Heart right ventricle (tissue), 16 donors: ENCODE results near the gene WAC. TPM values are rescaled to one million over a fixed set of nuclear protein-coding genes. Genes with fewer than 3 reads are reported as not detected.

Experiments used
- ATAC-seq, 8 donors: fragments of 200-7000 bp; cut with Tn5 transposase; one replicate each; pipeline ENCODE4 v1.9.1; 2020; ENCODE audit warnings: mild to moderate bottlenecking in 8 of 8, moderate library complexity in 8 of 8, moderate number of reproducible peaks in 1 of 8
- DNase-seq, 2 donors: peaks; one replicate each; pipeline ENCODE4 v3.0.0-alpha.2; 2020
- H3K27ac ChIP-seq, 10 donors: fragments of 200-600 bp; sonication (generic) in 2 of 10; one replicate each; pipeline versions ENCODE4 v1.5.0 to v1.8.0; 2020 to 2022; ENCODE audit warnings: mild to moderate bottlenecking in 3 of 10
- H3K27me3 ChIP-seq, 7 donors: fragments of 200-600 bp; one replicate each; pipeline ENCODE4 v1.8.0; 2021 to 2022; ENCODE audit warnings: mild to moderate bottlenecking in 2 of 7
- H3K36me3 ChIP-seq, 9 donors: fragments of 200-600 bp; sonication (generic) in 1 of 9; one replicate each; pipeline versions ENCODE4 v1.5.0 to v1.8.0; 2020 to 2022; ENCODE audit warnings: mild to moderate bottlenecking in 2 of 9
- H3K4me1 ChIP-seq, 9 donors: fragments of 200-600 bp; sonication (generic) in 1 of 9; one replicate each; pipeline versions ENCODE4 v1.5.0 to v1.8.0; 2020 to 2022; ENCODE audit warnings: mild to moderate bottlenecking in 4 of 9
- H3K4me3 ChIP-seq, 10 donors: fragments of 200-600 bp; sonication (generic) in 2 of 10; one replicate each; pipeline versions ENCODE4 v1.5.0 to v1.8.0; 2020 to 2022; ENCODE audit warnings: mild to moderate bottlenecking in 7 of 10, moderate library complexity in 2 of 10
- H3K9me3 ChIP-seq, 11 donors: fragments of 200-600 bp in 10 of 11; sonication (generic) in 2 of 11; one replicate each; pipeline versions ENCODE4 v1.5.0 to v1.8.0; 2013 to 2022; ENCODE audit warnings: mild to moderate bottlenecking in 2 of 11, control low read depth in 1 of 11, moderate library complexity in 1 of 11
- CTCF ChIP-seq, 9 donors: fragments of 200-600 bp; sonication (generic) in 2 of 9; IDR thresholded peaks; one replicate each; pipeline versions ENCODE4 v1.5.0 to v1.8.0; 2021 to 2022; ENCODE audit warnings: antibody characterized with exemption in 9 of 9, mild to moderate bottlenecking in 5 of 9, moderate library complexity in 1 of 9
- WGBS, 2 donors: extraction: QIAGEN DNeasy Blood & Tissue Kit; methylation state at CpG; one replicate each; pipeline ENCODE4 v1.1.7; 2013; ENCODE audit warnings: inconsistent platforms in 1 of 2; 5-methylcytosine and 5-hydroxymethylcytosine counted together
- intact Hi-C, 10 donors: fragments of 100-400 bp; cut with DNase I; formaldehyde crosslinking; loops; one replicate each; pipeline versions ENCODE4 v1.11.1 to v1.14.2; 2022
- polyA plus RNA-seq, 2 donors: library from polyadenylated mRNA; stranded (reverse); fragments of 200-250 nt; gene quantifications; one replicate each; pipeline ENCODE4 v1.2.3, GENCODE V29; 2013
- total RNA-seq, 10 donors: library from RNA; stranded (reverse); fragmentation: NEBNext Ultra II Directional in 3 of 10; extraction: Animal tissue kit (Norgen Biotek cat#: 25700) in 3 of 10; gene quantifications; one replicate each; pipeline versions ENCODE4 v1.2.1 to v1.2.4, GENCODE V29; 2021 to 2023
- donor health status: Arrhythmogenic right ventricular cardiomyopathy.
- donor health status: ischemic (EF 13 %, LVEDD 7.1; RV severe dilation, severe dysfunction).
- donor health status: healthy with polysubstance abuse.
- donor health status: DM: no; HTN: yes; CAD: no.
- donor health status: DM: no; HTN: no; CAD: no.
- donor health status: ischemic (EF 25% LVEDD 6.9; RV normal size, moderate dysfunction).
- donor health status: ischemic (EF 25% LVEDD 5.7; RV mildly dilated, moderate dysfunction).
- donor health status: healthy.
- donor health status: DM: yes; HTN: yes; CAD: no.
- donor health status: Ischemic cardiomyopathy.
- donor health status: ischemic (EF 35%, LVEDD 5.7; RV mildly dilated, moderate dysfunction).
- donor health status: nonischemic (EF 11% LVEDD 7.7; RV severe dilation, severe dysfunction).
- donor health status: DM: yes; HTN: yes; CAD: no.
- donor health status: PGD.
- donor health status: ischemic (EF 29% LVEDD 5.4; RV normal size, mild dysfunction).
- donor health status: nonischemic (EF 23%, LVEDD 6.1; RV moderate dilation, normal function).

Gene WAC
- total and polyA plus RNA-seq, 12 donors = 17.4 to 134 (median 93.9) TPM

- peak in 2 of 8 donors; percentile 0 to 1 for ATAC-seq
Measured at GRCh38 chr10:28533186-28533564, 257 bp downstream of the WAC start.

DNA sequence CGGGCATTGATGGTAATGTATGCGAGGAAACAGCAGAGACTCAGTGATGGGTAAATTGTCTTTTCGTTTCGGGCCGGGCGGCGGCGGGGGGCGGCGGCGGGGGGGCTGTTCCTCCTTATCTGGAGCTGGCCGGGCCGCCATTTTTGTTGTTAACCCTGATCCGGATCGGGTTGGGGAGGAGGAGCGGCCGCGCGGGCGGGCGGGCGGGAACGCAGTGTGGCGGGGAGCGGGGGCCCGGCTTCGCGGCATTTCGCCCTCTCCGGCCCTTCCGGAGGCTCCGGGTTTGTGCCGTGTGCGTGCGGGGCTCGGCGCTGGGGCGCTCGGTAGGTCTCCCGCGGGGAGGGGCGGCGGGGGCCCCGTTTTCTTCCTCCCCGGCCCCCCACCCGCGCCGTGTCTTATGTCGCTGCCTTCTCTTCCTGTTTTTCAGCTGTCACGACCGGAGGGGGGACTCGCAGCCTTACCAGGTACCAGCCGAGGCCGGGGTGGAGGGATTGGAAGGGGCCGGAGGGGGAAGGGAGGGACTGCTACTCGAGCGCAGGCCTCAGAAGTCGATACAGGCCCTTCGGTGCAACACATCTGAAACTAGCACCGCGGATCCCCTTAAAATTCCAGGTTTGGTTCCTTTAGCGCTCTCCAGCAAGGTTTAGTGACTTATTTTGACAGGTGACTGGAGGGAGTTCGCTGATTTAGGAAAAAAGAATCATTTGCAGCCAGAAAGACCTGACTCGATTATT, 820 bp downstream of the WAC start:
- Histone ChIP-seq H3K4me3 (peak overlapping the region; percentile 81 to 94 (median 92)), H3K27ac (peak overlapping the region; percentile 97 to 100 (median 99)), H3K4me1 (peaks cover 0 to 59% (median 44%) of the 10 kb centered on the region in 9 donors), H3K36me3 (peaks cover 0 to 46% (median 33%) of the 10 kb centered on the region in 9 donors), H3K9me3 (no peaks in the 10 kb centered on the region), H3K27me3 (no peaks in the 10 kb centered on the region)
- WGBS, 2 donors = 1% methylated on average over 49 to 64 of the region's 64 CpGs
- peak in 1 of 9 donors; percentile 5 for TF ChIP-seq CTCF (IDR thresholded peaks at IDR 0.05)
- DNase-seq = peak; percentile 71 to 80
- ATAC-seq = peak in 4 of 8 donors; percentile 5 to 29 (median 18)
- intact Hi-C loops = loop anchor here in 4 of 10 donors (5.0 to 10.0 kb wide), 3 partner anchors 54 to 1289 kb away; partner anchors contain the start of gene ACBD5 (in 1 of the 4)

More at GRCh38 chr10:28533186-28533564, 257 bp downstream of the WAC start:
- no peaks in the 10 kb centered on the region for H3K27me3 ChIP-seq
- no peak for TF ChIP-seq CTCF (IDR thresholded peaks at IDR 0.05)
- intact Hi-C loops = loop anchor here in 4 of 10 donors (5.0 to 10.0 kb wide), 3 partner anchors 54 to 1288 kb away; partner anchors contain the start of gene ACBD5 (in 1 of the 4)
- H3K9me3 ChIP-seq = no peaks in the 10 kb centered on the region
- peak overlapping the region; percentile 97 to 100 (median 99) for H3K27ac ChIP-seq
- H3K36me3 ChIP-seq = peaks cover 0 to 41% (median 27%) of the 10 kb centered on the region in 9 donors
- 0 to 1% methylated on average over 25 to 37 of the region's 52 CpGs for WGBS, 2 donors
- DNase-seq = no peak
- H3K4me1 ChIP-seq = peaks cover 0 to 56% (median 44%) of the 10 kb centered on the region in 9 donors
- peak overlapping the region; percentile 81 to 94 (median 92) for H3K4me3 ChIP-seq

DNA sequence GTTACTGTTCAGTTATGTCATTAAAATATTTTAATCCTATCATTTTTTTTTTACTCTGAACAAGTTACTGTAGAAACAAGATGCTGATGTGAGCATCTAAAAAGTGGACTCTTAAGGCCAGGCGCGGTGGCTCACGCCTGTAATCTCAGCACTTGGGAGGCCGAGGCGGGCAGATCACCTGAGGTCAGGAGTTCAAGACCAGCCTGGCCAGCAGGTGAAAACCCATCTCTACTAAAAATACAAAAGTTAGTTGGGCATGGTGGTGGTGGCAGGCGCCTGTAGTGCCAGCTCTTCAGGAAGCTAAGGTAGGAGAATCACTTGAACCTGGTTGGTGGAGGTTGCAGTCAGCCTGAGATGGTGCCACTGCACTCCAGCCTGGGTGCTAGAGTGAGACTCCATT, 2.9 kb downstream of the WAC start:
- Histone ChIP-seq H3K27ac (no peak overlapping the region), H3K4me1 (peaks cover 0 to 63% (median 44%) of the 10 kb centered on the region in 9 donors), H3K36me3 (peaks cover 0 to 67% (median 44%) of the 10 kb centered on the region in 9 donors), H3K27me3 (no peaks in the 10 kb centered on the region), H3K4me3 (no peak overlapping the region), H3K9me3 (no peaks in the 10 kb centered on the region)
- TF ChIP-seq CTCF (IDR thresholded peaks at IDR 0.05) = no peak
- ATAC-seq (no peak), DNase-seq (no peak)
- intact Hi-C loops = loop anchor here in 2 of 10 donors (5.0 to 10.0 kb wide), 2 partner anchors 71 to 1291 kb away; partner anchors contain the start of gene ACBD5 (in 1 of the 2)
- 73 to 88% methylated on average over 6 of the region's 6 CpGs for WGBS, 2 donors

DNA sequence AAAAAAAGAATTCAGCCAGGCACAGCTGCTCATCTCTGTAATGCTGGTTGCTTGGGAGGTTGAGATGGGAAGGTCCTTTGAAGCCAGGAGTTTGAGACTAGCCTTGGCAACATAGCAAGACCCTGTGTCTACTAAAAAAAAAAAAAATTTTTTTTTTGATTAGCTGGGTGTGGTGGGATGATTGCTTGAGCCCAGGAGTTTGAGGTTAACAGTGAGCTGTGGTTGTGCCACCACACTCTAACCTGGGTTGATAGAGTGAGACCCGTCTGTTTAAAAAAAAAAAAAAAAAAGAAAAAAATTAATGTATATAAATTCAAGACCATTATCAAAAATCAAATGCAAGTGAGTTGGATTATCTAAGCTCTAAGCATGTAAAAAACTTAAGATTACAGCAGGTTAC, 5.7 kb downstream of the WAC start:
- DNase-seq (no peak), ATAC-seq (no peak)
- peaks cover 3 to 64% (median 51%) of the 10 kb centered on the region in 9 donors for H3K4me1 ChIP-seq
- H3K4me3 ChIP-seq = no peak overlapping the region
- H3K27ac ChIP-seq = no peak overlapping the region
- no peak for TF ChIP-seq CTCF (IDR thresholded peaks at IDR 0.05)
- no peaks in the 10 kb centered on the region for H3K9me3 ChIP-seq
- H3K27me3 ChIP-seq = no peaks in the 10 kb centered on the region
- WGBS, 2 donors = 64 to 73% methylated on average over 1 of the region's 1 CpG
- intact Hi-C loops = loop anchor here in 2 of 10 donors (5.0 to 10.0 kb wide), 2 partner anchors 69 to 1294 kb away; partner anchors contain the start of gene ACBD5 (in 1 of the 2)
- H3K36me3 ChIP-seq = peaks cover 0 to 95% (median 60%) of the 10 kb centered on the region in 9 donors
